SJCRH30 (cell line): ENCODE results near the gene CLEC4A. TPM values are rescaled to one million over a fixed set of nuclear protein-coding genes. Genes with fewer than 3 reads are reported as not detected.
A peak's percentile ranks its signal among the peaks of the same experiment; 100 is the strongest.
"Not testable (repeated sequence)": the region's sequence is repeated elsewhere in the genome, so short reads cannot be mapped to it uniquely, and the experiment has no call there.

Experiments used
- DNase-seq, 2 experiments: peaks; one replicate each; pipeline ENCODE4 v3.0.0-alpha.2; 2015 to 2020
- H3K27ac ChIP-seq: fragments of 250-450 bp; sonication (Bioruptor Pico); 2 replicates; pipeline ENCODE4 v1.5.1; 2020; ENCODE audit warnings: mild to moderate bottlenecking, moderate library complexity
- H3K27me3 ChIP-seq: fragments of 250-450 bp; sonication (Bioruptor Pico); 2 replicates; pipeline ENCODE4 v1.5.1; 2020; ENCODE audit warnings: mild to moderate bottlenecking, moderate library complexity
- H3K36me3 ChIP-seq: fragments of 250-450 bp; sonication (Bioruptor Pico); 2 replicates; pipeline ENCODE4 v1.5.1; 2020; ENCODE audit warnings: mild to moderate bottlenecking, moderate library complexity
- H3K4me1 ChIP-seq: fragments of 250-450 bp; sonication (Bioruptor Pico); 2 replicates; pipeline ENCODE4 v1.5.1; 2020; ENCODE audit warnings: mild to moderate bottlenecking, moderate library complexity
- H3K4me3 ChIP-seq: fragments of 250-450 bp; sonication (Bioruptor Pico); 2 replicates; pipeline ENCODE4 v1.5.1; 2020; ENCODE audit warnings: mild to moderate bottlenecking, moderate library complexity
- H3K9me3 ChIP-seq: fragments of 250-450 bp; sonication (Bioruptor Pico); replicated peaks from 2 replicates; pipeline ENCODE4 v1.5.1; 2020; ENCODE audit warnings: mild to moderate bottlenecking, moderate library complexity
- total RNA-seq: library from RNA; depleted of rRNA; stranded (reverse); fragments of >200 nt; shearing (Covaris generic); gene quantifications from 2 replicates; pipeline ENCODE4 v1.2.3, GENCODE V29; 2014; rRNA removed

CLEC4A gene
- total RNA-seq, result 0.10 and 0.36 TPM in 2 replicates

- Histone ChIP-seq H3K4me1 (no peaks in the 10 kb centered on the region), H3K27me3 (no peaks in the 10 kb centered on the region)
- DNase-seq, result no peak
These were observed at the start of gene CLEC4A for GRCh38 chr12:8123124-8123912. Gene CLEC4A, plus strand, starts transcription at chr12:8123617. Its CDS starts 262 bp downstream, at chr12:8123879.

GRCh38 chr12:8075935-8076334 lies 47.5 kb upstream of the CLEC4A start:
- H3K4me1 ChIP-seq, result peaks cover 8% of the 10 kb centered on the region
- DNase-seq, result no peak
- H3K36me3 ChIP-seq, result no peaks in the 10 kb centered on the region
- no peaks in the 10 kb centered on the region for H3K27me3 ChIP-seq
- no peaks in the 10 kb centered on the region for H3K9me3 ChIP-seq
- no peak overlapping the region for H3K4me3 ChIP-seq
- H3K27ac ChIP-seq, result no peak overlapping the region

More at GRCh38 chr12:8123124-8123912, at the start of gene CLEC4A:
- no peak within 1 kb of the TSS for H3K27ac ChIP-seq
- no peak within 1 kb of the TSS for H3K4me3 ChIP-seq
- H3K36me3 ChIP-seq, result no peaks in the 10 kb centered on the region
- no peaks in the 10 kb centered on the region for H3K9me3 ChIP-seq

GRCh38 chr12:8076366-8076765 lies 47.1 kb upstream of the CLEC4A start:
- H3K36me3 ChIP-seq, result no peaks in the 10 kb centered on the region
- H3K27ac ChIP-seq, result no peak overlapping the region
- H3K9me3 ChIP-seq, result no peaks in the 10 kb centered on the region
- no peak for DNase-seq
- no peaks in the 10 kb centered on the region for H3K27me3 ChIP-seq
- H3K4me3 ChIP-seq, result no peak overlapping the region
- peaks cover 8% of the 10 kb centered on the region for H3K4me1 ChIP-seq

GRCh38 chr12:8077207-8077606 lies 46.2 kb upstream of the CLEC4A start:
- H3K9me3 ChIP-seq, result no peaks in the 10 kb centered on the region
- no peaks in the 10 kb centered on the region for H3K36me3 ChIP-seq
- no peak overlapping the region for H3K27ac ChIP-seq
- no peak overlapping the region for H3K4me3 ChIP-seq
- no peaks in the 10 kb centered on the region for H3K27me3 ChIP-seq
- peak; percentile 18 to 47 for DNase-seq
- peaks cover 8% of the 10 kb centered on the region for H3K4me1 ChIP-seq

GRCh38 chr12:8078398-8078797 lies 45.0 kb upstream of the CLEC4A start:
- no peak overlapping the region for H3K4me3 ChIP-seq
- H3K4me1 ChIP-seq, result peaks cover 8% of the 10 kb centered on the region
- DNase-seq, result peak; percentile 35 to 49
- H3K27me3 ChIP-seq, result no peaks in the 10 kb centered on the region
- no peak overlapping the region for H3K27ac ChIP-seq
- H3K9me3 ChIP-seq, result no peaks in the 10 kb centered on the region
- H3K36me3 ChIP-seq, result no peaks in the 10 kb centered on the region

- H3K9me3 ChIP-seq, result no peaks in the 10 kb centered on the region
- no peaks in the 10 kb centered on the region for H3K27me3 ChIP-seq
- no peak overlapping the region for H3K4me3 ChIP-seq
- H3K27ac ChIP-seq, result no peak overlapping the region
- DNase-seq, result no peak
- peaks cover 8% of the 10 kb centered on the region for H3K4me1 ChIP-seq
- H3K36me3 ChIP-seq, result no peaks in the 10 kb centered on the region
These were observed 44.5 kb upstream of the CLEC4A start for GRCh38 chr12:8078916-8079315.

- H3K4me1 ChIP-seq, result peaks cover 8% of the 10 kb centered on the region
- H3K36me3 ChIP-seq, result no peaks in the 10 kb centered on the region
- H3K27me3 ChIP-seq, result no peaks in the 10 kb centered on the region
- DNase-seq, result no peak
- H3K9me3 ChIP-seq, result no peaks in the 10 kb centered on the region
- no peak overlapping the region for H3K27ac ChIP-seq
- no peak overlapping the region for H3K4me3 ChIP-seq
These were observed 43.3 kb upstream of the CLEC4A start for GRCh38 chr12:8080120-8080519.

- peak overlapping the region; percentile 86 for H3K4me3 ChIP-seq
- no peaks in the 10 kb centered on the region for H3K9me3 ChIP-seq
- H3K4me1 ChIP-seq, result peaks cover 8% of the 10 kb centered on the region
- H3K36me3 ChIP-seq, result no peaks in the 10 kb centered on the region
- peak in 1 of 2 experiments; percentile 21 for DNase-seq
- no peaks in the 10 kb centered on the region for H3K27me3 ChIP-seq
- peak overlapping the region; percentile 49 for H3K27ac ChIP-seq
These were observed 42.0 kb upstream of the CLEC4A start for GRCh38 chr12:8081251-8081920.

- no peaks in the 10 kb centered on the region for H3K9me3 ChIP-seq
- no peaks in the 10 kb centered on the region for H3K27me3 ChIP-seq
- DNase-seq, result no peak
- peak overlapping the region; percentile 86 for H3K4me3 ChIP-seq
- H3K4me1 ChIP-seq, result peaks cover 4% of the 10 kb centered on the region; the same call in 1 of the 2 replicates
- H3K36me3 ChIP-seq, result no peaks in the 10 kb centered on the region
- H3K27ac ChIP-seq, result peak overlapping the region; percentile 49; the same call in 1 of the 2 replicates
These were observed 40.7 kb upstream of the CLEC4A start for GRCh38 chr12:8082808-8083100.

GRCh38 chr12:8084351-8084750 lies 39.1 kb upstream of the CLEC4A start:
- not testable (repeated sequence) for H3K27ac ChIP-seq

GRCh38 chr12:8087666-8088065 lies 35.8 kb upstream of the CLEC4A start:
- H3K9me3 ChIP-seq, result no peaks in the 10 kb centered on the region

More at GRCh38 chr12:8084351-8084750, 39.1 kb upstream of the CLEC4A start:
- H3K4me1 ChIP-seq, DNase-seq, H3K27me3 ChIP-seq, H3K36me3 ChIP-seq, H3K4me3 ChIP-seq, H3K9me3 ChIP-seq: not testable (repeated sequence)

GRCh38 chr12:8088574-8088973 lies 34.8 kb upstream of the CLEC4A start:
- H3K4me1 ChIP-seq, result no peaks in the 10 kb centered on the region
- H3K36me3 ChIP-seq, result peaks cover 15% of the 10 kb centered on the region
- no peak overlapping the region for H3K27ac ChIP-seq
- no peaks in the 10 kb centered on the region for H3K27me3 ChIP-seq
- no peak for DNase-seq
- no peaks in the 10 kb centered on the region for H3K9me3 ChIP-seq
- H3K4me3 ChIP-seq, result no peak overlapping the region

More at GRCh38 chr12:8087666-8088065, 35.8 kb upstream of the CLEC4A start:
- no peak for DNase-seq
- Histone ChIP-seq H3K27ac (no peak overlapping the region), H3K4me1 (no peaks in the 10 kb centered on the region), H3K4me3 (no peak overlapping the region), H3K27me3 (no peaks in the 10 kb centered on the region), H3K36me3 (peaks cover 9% of the 10 kb centered on the region)

GRCh38 chr12:8089277-8089676 lies 34.1 kb upstream of the CLEC4A start:
- H3K9me3 ChIP-seq, DNase-seq, H3K4me3 ChIP-seq, H3K4me1 ChIP-seq, H3K27me3 ChIP-seq, H3K27ac ChIP-seq: not testable (repeated sequence)
- peaks cover 18% of the 10 kb centered on the region for H3K36me3 ChIP-seq

- Histone ChIP-seq H3K27me3 (no peaks in the 10 kb centered on the region), H3K27ac (no peak overlapping the region), H3K36me3 (peaks cover 20% of the 10 kb centered on the region), H3K9me3 (no peaks in the 10 kb centered on the region), H3K4me1 (no peaks in the 10 kb centered on the region), H3K4me3 (no peak overlapping the region)
- no peak for DNase-seq
These were observed 33.7 kb upstream of the CLEC4A start for GRCh38 chr12:8089716-8090115.

- Histone ChIP-seq H3K4me3 (no peak overlapping the region), H3K36me3 (peaks cover 27% of the 10 kb centered on the region), H3K27me3 (no peaks in the 10 kb centered on the region), H3K4me1 (no peaks in the 10 kb centered on the region), H3K9me3 (no peaks in the 10 kb centered on the region), H3K27ac (no peak overlapping the region)
- DNase-seq, result no peak
These were observed 30.1 kb upstream of the CLEC4A start for GRCh38 chr12:8093291-8093690.
